NT2/D1 (cell line): ENCODE data around the gene EPHB2.

Experiments used
- DNase-seq: peaks from one replicate; pipeline ENCODE4 v3.0.0-alpha.2; 2011; ENCODE audit warnings: low read depth, low spot score
- H3K27me3 ChIP-seq: 2 replicates; pipeline ENCODE4 v1.6.0; 2011; ENCODE audit warnings: mild to moderate bottlenecking; ENCODE audit not compliant: insufficient read length, insufficient read depth
- H3K36me3 ChIP-seq: 2 replicates; pipeline ENCODE4 v1.6.1; 2011; ENCODE audit warnings: mild to moderate bottlenecking, low read length, mixed read lengths; ENCODE audit not compliant: insufficient read depth, insufficient read length
- H3K4me1 ChIP-seq: 2 replicates; pipeline ENCODE4 v1.5.1; 2011; ENCODE audit not compliant: insufficient read depth, insufficient read length
- H3K4me3 ChIP-seq: 2 replicates; pipeline ENCODE4 v1.5.1; 2011; ENCODE audit warnings: low read depth; ENCODE audit not compliant: insufficient read length
- H3K9ac ChIP-seq: 2 replicates; pipeline ENCODE4 v1.6.0; 2011; ENCODE audit warnings: low read depth; ENCODE audit not compliant: insufficient read length
- H3K9me3 ChIP-seq: 2 replicates; pipeline ENCODE4 v1.5.1; 2011; ENCODE audit warnings: mild to moderate bottlenecking, low read length; ENCODE audit not compliant: insufficient read depth
- SUZ12 ChIP-seq: IDR thresholded peaks from 2 replicates; pipeline ENCODE4 v1.6.1; 2011; ENCODE audit not compliant: insufficient read length, insufficient read depth; ENCODE audit errors: extremely low read depth
- YY1 ChIP-seq: IDR thresholded peaks from 2 replicates; pipeline ENCODE4 v1.6.1; 2011; ENCODE audit not compliant: insufficient read length, insufficient read depth
- ZNF274 ChIP-seq: IDR thresholded peaks from 2 replicates; pipeline ENCODE4 v1.6.1; 2011; ENCODE audit warnings: mild to moderate bottlenecking, low read depth, low read length

Gene EPHB2

DNA sequence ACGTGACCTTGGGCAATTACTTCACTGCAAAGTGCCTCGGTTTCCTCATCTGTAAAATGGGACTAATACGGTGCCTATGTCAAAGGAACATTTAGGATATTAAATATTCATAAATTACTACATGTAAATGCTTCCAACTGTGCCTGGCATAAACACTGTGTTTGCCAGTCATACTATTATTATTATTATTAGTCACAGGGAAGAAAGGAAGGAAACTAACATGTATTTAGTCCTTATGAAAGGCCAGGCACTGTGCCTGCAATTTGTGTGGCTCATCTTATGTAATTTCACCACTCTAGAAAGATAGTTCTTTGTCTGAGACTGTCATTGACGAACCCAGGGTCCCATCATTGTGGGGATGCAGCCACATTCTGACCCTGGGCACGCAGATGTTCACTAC, 45.0 kb downstream of the EPHB2 start:
- no peak overlapping the region for H3K4me3 ChIP-seq
- H3K27me3 ChIP-seq = no peaks in the 10 kb centered on the region
- no peaks in the 10 kb centered on the region for H3K9me3 ChIP-seq
- no peak overlapping the region for H3K9ac ChIP-seq
- no peaks in the 10 kb centered on the region for H3K4me1 ChIP-seq
- TF ChIP-seq SUZ12 = no peak
- TF ChIP-seq ZNF274 = no peak
- TF ChIP-seq YY1 = no peak
- H3K36me3 ChIP-seq = no peaks in the 10 kb centered on the region
- no peak for DNase-seq

DNA sequence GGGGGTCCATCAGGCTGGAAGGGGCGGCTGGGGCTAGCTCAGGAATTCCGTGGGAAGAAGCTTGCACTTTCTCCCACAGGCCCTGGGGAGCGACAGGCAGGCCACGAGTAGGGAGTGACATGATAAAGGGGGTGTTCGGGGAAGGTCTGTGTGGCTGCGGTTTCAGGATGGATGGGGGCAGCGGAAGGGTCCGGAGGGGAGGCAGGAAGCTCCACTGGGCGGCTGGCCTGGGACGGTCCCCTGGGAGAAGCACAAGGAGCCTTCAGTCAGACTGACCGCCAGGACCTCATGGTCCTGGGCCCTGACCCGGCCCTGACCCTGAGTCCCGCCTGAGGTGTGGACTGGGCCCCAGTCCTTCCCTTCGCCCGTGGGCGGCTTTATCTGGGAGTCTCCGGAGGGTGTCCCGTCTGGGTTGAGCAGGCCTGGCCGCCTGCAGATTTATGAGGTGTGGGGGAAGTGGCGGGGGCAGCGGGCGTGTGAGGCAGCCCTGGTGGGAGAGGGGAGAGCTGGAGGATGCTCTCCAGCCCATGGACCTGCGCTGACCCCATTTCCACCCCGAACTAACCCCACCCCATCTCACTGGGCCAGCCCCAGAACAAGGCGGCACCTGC, 45.6 kb downstream of the EPHB2 start:
- no peak for TF ChIP-seq ZNF274
- no peak for TF ChIP-seq YY1
- no peak for TF ChIP-seq SUZ12
- Histone ChIP-seq H3K36me3 (no peaks in the 10 kb centered on the region), H3K27me3 (no peaks in the 10 kb centered on the region), H3K4me3 (no peak overlapping the region), H3K9ac (no peak overlapping the region), H3K4me1 (no peaks in the 10 kb centered on the region), H3K9me3 (no peaks in the 10 kb centered on the region)
- DNase-seq = no peak

DNA sequence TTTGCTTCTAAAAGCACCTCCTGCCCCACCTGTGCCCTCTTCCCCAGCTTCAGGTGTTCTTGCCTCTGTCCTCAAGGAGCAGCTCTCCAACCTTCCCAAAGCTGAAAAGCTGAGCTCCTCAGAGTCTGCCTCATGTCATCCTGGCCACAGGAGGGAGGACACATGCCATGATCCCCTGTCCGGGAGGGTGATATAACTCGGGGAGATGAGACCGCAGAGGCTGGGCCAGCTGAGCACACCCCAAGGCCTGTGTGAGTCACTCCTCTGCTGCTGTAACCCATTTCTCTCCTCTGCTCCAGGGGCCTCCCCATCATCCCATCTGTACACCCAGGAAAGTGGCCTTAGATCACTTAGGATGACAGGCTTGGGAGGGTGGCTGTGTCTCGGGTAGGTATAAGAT, 49.8 kb downstream of the EPHB2 start:
- H3K36me3 ChIP-seq = no peaks in the 10 kb centered on the region
- H3K9me3 ChIP-seq = no peaks in the 10 kb centered on the region
- H3K4me1 ChIP-seq = peaks cover 6% of the 10 kb centered on the region
- H3K27me3 ChIP-seq = no peaks in the 10 kb centered on the region
- H3K9ac ChIP-seq = no peak overlapping the region
- no peak overlapping the region for H3K4me3 ChIP-seq
- no peak for DNase-seq
- TF ChIP-seq YY1 = no peak
- TF ChIP-seq ZNF274 = no peak
- no peak for TF ChIP-seq SUZ12

GRCh38 chr1:22761101-22761500, 50.5 kb downstream of the EPHB2 start:
- H3K4me1 ChIP-seq = peaks cover 6% of the 10 kb centered on the region
- H3K4me3 ChIP-seq = no peak overlapping the region
- no peaks in the 10 kb centered on the region for H3K9me3 ChIP-seq
- H3K9ac ChIP-seq = no peak overlapping the region
- H3K36me3 ChIP-seq = no peaks in the 10 kb centered on the region
- DNase-seq = no peak
- H3K27me3 ChIP-seq = no peaks in the 10 kb centered on the region
- TF ChIP-seq ZNF274 (no peak), SUZ12 (no peak), YY1 (no peak)

GRCh38 chr1:22761821-22762220, 51.2 kb downstream of the EPHB2 start:
- Histone ChIP-seq H3K4me1 (peaks cover 6% of the 10 kb centered on the region), H3K9me3 (no peaks in the 10 kb centered on the region), H3K36me3 (no peaks in the 10 kb centered on the region), H3K4me3 (no peak overlapping the region), H3K9ac (no peak overlapping the region), H3K27me3 (no peaks in the 10 kb centered on the region)
- no peak for TF ChIP-seq YY1
- no peak for TF ChIP-seq SUZ12
- no peak for TF ChIP-seq ZNF274
- DNase-seq = no peak

DNA sequence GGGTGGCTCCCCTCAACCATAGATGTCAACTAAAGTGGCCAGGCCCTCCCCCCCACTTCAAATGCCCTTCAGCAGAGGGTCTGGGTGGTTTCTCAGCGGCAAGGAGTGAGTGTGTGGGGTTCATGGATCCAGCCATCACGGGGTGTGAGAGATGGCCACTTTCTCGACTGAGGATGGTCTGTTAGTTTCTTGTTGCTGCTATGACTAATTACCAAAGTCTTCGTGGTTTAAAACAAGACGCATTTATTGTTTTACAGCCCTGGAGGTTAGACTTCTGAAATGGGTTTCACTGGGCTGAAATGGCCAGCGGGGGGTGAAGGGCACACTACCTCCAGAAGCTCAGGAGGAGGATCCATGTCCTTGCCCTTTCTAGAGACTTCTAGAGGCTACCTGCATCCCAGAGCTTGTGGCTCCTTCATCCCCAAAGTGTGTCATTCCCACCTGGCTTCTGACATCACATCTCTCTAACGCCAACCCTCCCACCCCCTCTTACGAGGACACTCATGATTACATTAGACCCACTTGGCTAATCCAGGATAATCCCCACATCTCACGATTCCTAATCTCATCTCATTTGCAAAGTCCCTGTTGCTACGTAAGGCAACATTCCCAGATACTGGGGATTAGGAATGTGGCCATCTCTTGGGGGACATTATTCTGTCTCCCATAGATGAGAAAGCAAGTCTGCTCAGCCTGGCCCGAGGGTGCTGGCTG, 53.0 kb downstream of the EPHB2 start:
- Histone ChIP-seq H3K9me3 (no peaks in the 10 kb centered on the region), H3K36me3 (no peaks in the 10 kb centered on the region), H3K4me3 (no peak overlapping the region), H3K4me1 (peaks cover 6% of the 10 kb centered on the region), H3K27me3 (no peaks in the 10 kb centered on the region), H3K9ac (no peak overlapping the region)
- no peak for TF ChIP-seq SUZ12
- no peak for TF ChIP-seq ZNF274
- TF ChIP-seq YY1 = no peak
- DNase-seq = no peak

DNA sequence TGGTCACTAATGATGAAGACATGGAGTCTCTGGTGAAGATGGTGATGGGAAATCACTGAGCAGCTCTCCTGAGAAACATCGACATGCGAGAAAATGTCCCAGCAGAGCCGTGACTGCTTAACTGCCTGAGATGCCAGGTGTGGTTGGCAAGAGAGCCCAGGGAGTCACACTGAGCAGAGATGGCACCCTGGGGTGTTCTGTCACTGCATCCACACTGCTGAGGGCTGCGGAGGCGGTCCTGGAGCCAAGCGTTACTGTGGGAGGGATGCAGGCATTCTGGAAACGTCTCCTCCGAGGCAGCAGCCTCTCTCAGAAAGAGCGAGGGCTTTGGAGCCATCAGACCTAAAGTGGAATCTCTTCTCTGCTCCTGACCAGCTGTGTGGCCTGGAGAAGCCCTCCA, 57.2 kb downstream of the EPHB2 start:
- no peak for TF ChIP-seq YY1
- Histone ChIP-seq H3K9me3 (no peaks in the 10 kb centered on the region), H3K36me3 (no peaks in the 10 kb centered on the region), H3K27me3 (no peaks in the 10 kb centered on the region), H3K9ac (no peak overlapping the region), H3K4me1 (peaks cover 5% of the 10 kb centered on the region), H3K4me3 (no peak overlapping the region)
- DNase-seq = no peak

DNA sequence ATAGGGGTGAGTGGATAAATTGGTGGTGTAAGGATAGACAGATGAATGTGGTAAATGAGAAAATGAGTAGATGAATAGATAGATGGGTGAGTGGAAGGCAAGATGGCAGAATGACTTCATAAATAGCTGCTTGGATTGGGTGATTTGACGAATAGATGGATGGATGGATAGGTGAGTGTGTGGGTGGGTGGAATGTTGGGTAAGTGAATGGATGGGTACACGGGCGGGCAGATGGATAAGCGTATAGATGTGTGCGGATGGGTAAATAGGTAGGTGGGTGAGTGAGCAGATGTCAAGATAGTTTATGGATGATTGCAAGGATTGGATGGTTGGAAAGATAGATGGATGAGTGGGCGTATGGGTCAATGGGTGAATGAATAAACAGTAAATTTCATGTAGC, 59.3 kb downstream of the EPHB2 start:
- no peak for DNase-seq
- Histone ChIP-seq H3K27me3 (no peaks in the 10 kb centered on the region), H3K9ac (no peak overlapping the region), H3K4me3 (no peak overlapping the region), H3K9me3 (no peaks in the 10 kb centered on the region), H3K4me1 (peaks cover 2% of the 10 kb centered on the region), H3K36me3 (no peaks in the 10 kb centered on the region)
- no peak for TF ChIP-seq ZNF274
- TF ChIP-seq SUZ12 = no peak
- no peak for TF ChIP-seq YY1
